Epithelial cell of proximal tubule (primary cell): ENCODE measurements around the gene DIP2B. TPM values are rescaled to one million over a fixed set of nuclear protein-coding genes. Genes with fewer than 3 reads are reported as not detected.
"Not testable (repeated sequence)": the region's sequence is repeated elsewhere in the genome, so short reads cannot be mapped to it uniquely, and the experiment has no call there.

ENCODE experiments used
- DNase-seq: peaks from one replicate; pipeline ENCODE4 v3.0.0-alpha.2; 2011; ENCODE audit warnings: low read depth
- H3K4me3 ChIP-seq: 2 replicates; pipeline ENCODE4 v1.5.1; 2011; ENCODE audit warnings: low read depth, mild to moderate bottlenecking, low read length
- total RNA-seq: library from RNA; depleted of rRNA; stranded (reverse); fragments of >200 nt; gene quantifications from 2 replicates; pipeline ENCODE4 v1.2.3, GENCODE V29; 2015
- TF ChIP-seq, protein P1 (sequence below): conservative IDR thresholded peaks from 2 replicates; pipeline ENCODE4 v1.5.1; 2012; ENCODE audit warnings: low read depth, mild to moderate bottlenecking, low read length

The DIP2B gene
- total RNA-seq, 1 donor from 2014 or later = 21.6 TPM

- TF ChIP-seq, protein P1, sequence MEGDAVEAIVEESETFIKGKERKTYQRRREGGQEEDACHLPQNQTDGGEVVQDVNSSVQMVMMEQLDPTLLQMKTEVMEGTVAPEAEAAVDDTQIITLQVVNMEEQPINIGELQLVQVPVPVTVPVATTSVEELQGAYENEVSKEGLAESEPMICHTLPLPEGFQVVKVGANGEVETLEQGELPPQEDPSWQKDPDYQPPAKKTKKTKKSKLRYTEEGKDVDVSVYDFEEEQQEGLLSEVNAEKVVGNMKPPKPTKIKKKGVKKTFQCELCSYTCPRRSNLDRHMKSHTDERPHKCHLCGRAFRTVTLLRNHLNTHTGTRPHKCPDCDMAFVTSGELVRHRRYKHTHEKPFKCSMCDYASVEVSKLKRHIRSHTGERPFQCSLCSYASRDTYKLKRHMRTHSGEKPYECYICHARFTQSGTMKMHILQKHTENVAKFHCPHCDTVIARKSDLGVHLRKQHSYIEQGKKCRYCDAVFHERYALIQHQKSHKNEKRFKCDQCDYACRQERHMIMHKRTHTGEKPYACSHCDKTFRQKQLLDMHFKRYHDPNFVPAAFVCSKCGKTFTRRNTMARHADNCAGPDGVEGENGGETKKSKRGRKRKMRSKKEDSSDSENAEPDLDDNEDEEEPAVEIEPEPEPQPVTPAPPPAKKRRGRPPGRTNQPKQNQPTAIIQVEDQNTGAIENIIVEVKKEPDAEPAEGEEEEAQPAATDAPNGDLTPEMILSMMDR = no peak
- no peak overlapping the region for H3K4me3 ChIP-seq
- DNase-seq = no peak
These were observed 16.0 kb upstream of the DIP2B start for GRCh38 chr12:50488801-50489200.

DNA sequence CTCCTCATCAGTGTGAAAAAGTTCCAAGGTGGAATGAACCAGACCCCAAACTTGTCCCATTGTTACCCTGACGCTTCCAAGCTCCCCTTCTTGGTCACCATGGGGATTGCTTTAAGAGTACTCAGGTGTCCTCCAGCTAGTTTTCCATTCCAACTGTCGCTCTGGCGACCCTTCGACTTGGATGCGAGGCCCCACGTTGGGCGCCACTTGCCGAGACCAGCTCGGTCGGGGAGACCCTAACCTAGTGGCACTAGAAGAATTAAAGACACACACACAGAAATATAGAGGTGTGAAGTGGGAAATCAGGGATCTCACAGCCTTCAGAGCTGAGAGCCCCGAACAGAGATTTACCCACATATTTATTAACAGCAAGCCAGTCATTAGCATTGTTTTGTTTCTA lies 6.7 kb upstream of the DIP2B start:
- DNase-seq, H3K4me3 ChIP-seq: not testable (repeated sequence)

DNA sequence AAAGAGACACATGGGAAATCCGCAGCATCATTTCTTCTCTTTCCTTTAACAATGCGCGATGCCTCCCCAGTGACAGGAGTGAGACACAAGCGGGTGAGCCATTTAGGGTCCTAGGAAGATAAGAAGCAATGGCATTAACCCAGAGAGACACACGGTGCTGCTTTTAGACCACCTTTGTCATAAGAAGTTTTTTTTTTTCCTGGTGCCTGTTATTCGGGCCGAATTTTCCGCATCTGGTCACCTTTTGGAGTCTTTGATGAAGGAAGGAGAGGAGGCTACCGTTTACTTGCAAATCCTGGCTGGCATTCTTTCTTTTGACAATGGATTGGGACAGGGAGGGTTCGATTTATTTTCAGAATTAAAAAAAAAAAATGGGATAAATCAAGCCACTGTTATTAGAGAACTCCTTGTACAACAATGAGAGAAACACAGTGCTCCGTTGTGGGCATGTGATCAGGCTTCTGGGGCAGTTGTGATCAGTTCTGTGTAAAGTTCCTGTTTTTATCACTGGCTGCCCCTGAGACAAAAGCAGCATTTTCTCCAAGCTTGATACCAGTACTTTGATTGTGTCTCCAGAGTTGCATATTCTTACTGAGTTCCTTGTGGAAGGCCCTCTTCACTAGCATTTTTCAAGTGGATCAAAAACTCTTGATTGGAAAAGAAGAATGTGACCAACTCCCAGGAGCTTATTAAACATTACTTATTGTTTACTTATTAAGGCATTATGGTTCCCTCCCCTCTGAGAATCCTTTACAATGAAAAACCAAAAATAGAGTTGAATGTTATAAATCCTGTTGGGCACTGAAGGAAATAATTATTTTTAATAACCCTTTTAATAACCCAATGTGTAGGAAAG lies 1.1 kb downstream of the DIP2B start:
- TF ChIP-seq, protein P1 = no peak
- no peak for DNase-seq
- peak overlapping the region; percentile 76 for H3K4me3 ChIP-seq

DNA sequence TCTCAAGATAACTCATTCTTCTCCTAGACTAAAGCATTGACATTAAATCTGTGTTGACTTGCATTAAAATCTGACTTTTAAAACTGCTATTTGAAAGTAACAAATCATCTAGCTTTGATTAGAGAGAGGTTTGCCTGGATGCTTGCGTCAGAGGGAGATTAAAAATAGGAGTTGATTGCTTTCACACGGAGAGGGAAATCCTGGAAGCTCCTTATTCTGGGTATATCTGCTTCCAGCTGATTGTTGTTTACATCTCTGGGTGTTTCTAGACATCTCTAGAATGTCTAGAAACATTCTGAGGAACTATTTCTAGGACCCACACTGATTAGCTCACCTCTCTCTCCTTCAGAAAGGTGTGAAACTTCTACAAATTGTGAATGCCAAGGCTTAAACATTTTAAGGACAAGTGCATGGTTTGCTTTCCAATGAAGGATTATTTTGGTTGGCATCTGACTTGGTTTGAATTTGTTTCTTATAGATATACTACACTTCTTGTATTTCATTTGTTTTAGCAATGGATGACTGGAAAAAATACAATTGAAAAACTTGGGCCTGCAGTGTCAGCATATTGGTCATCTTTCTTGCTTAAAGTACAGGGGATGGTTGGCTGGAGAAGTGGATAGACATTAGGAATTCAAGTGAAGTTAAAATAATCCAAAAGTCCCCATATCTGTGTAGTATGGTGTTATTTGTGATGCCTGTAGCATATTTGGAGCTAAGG lies 2.1 kb downstream of the DIP2B start:
- H3K4me3 ChIP-seq = peak overlapping the region; percentile 76
- DNase-seq = no peak
- TF ChIP-seq, protein P1 = no peak

DNA sequence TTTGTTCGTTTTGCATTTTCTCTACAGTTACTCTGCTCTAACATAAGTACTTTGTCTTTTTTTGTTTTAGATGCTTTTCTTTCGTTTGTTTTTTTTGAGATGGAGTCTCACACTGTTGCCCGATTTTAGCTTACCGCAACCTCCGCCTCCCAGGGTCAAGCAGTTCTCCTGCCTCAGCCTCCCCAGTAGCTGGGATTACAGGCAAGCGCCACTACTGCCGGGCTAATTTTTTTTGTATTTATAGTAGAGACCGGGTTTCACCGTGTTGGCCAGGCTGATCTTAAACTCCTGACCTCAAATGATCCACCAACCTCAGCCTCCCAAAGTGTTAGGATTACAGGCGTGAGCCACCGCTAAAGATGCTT lies 2.7 kb downstream of the DIP2B start:
- TF ChIP-seq, protein P1 = no peak
- DNase-seq = no peak
- peak overlapping the region; percentile 76 for H3K4me3 ChIP-seq

GRCh38 chr12:50507930-50508329 lies 3.1 kb downstream of the DIP2B start:
- TF ChIP-seq, protein P1 = no peak
- H3K4me3 ChIP-seq = peak overlapping the region; percentile 76
- DNase-seq = no peak

- TF ChIP-seq, protein P1 = no peak
- DNase-seq = no peak
- H3K4me3 ChIP-seq = no peak overlapping the region
These were observed 3.6 kb downstream of the DIP2B start for GRCh38 chr12:50508414-50508813.
